ENCODE data around the gene MAB21L4. TPM values are rescaled to one million over a fixed set of nuclear protein-coding genes. Genes with fewer than 3 reads are reported as not detected.
A peak's percentile ranks its signal among the peaks of the same experiment; 100 is the strongest.

The MAB21L4 gene
- total RNA-seq, 1 experiment from 2014 or later = not detected

DNA sequence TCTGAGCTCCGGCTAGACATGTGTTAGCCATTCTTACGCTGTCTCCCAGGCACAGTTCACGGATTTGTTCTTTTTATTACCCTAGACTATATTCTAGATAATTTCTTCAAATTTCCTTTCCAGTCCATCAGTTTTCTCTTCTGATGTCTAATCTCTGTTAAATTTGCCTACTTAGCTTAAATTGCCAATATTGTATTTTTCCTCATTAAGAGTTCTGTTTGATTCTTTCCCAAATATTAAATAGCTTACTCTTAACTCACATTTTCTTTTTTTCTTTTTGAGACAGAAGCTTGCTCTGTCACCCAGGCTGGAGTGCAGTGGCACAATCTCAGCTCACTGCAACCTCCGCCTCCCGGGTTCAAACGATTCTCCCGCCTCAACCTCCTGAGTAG lies 31.4 kb upstream of the MAB21L4 start:
- no peaks in the 10 kb centered on the region for H3K9me3 ChIP-seq
- H3K27me3 ChIP-seq = no peaks in the 10 kb centered on the region
- H3K36me3 ChIP-seq = no peaks in the 10 kb centered on the region
- DNase-seq = no peak
- H3K4me3 ChIP-seq = no peak overlapping the region

- Histone ChIP-seq H3K4me3 (no peak overlapping the region), H3K27me3 (no peaks in the 10 kb centered on the region), H3K9me3 (no peaks in the 10 kb centered on the region), H3K36me3 (no peaks in the 10 kb centered on the region)
- no peak for DNase-seq
These were observed 30.8 kb upstream of the MAB21L4 start for GRCh38 chr2:240926516-240927389.

- Histone ChIP-seq H3K4me3 (no peak overlapping the region), H3K27me3 (no peaks in the 10 kb centered on the region), H3K9me3 (no peaks in the 10 kb centered on the region), H3K36me3 (no peaks in the 10 kb centered on the region)
- no peak for DNase-seq
These were observed 29.9 kb upstream of the MAB21L4 start for GRCh38 chr2:240925568-240926515.

DNA sequence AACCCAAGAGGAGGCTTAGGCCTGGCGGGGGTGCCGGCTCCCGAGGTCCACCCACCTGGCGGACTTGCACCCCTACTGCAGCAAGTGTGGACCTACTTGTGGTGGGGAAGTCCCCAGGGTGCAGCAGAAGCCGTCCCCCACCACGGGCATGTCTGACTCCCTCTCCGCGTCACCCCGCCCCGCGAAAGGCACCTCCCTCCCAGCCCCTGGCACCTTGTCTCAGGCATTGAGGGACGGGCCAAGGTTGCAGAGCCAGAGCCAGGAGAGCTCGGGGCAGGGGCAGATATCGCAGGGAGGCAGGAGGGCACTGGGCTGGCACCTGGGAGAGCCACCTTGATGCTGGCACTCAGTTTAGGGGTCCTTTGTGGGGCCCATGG lies 29.2 kb upstream of the MAB21L4 start:
- Histone ChIP-seq H3K27me3 (no peaks in the 10 kb centered on the region), H3K36me3 (no peaks in the 10 kb centered on the region), H3K4me3 (no peak overlapping the region), H3K9me3 (no peaks in the 10 kb centered on the region)
- DNase-seq = no peak

DNA sequence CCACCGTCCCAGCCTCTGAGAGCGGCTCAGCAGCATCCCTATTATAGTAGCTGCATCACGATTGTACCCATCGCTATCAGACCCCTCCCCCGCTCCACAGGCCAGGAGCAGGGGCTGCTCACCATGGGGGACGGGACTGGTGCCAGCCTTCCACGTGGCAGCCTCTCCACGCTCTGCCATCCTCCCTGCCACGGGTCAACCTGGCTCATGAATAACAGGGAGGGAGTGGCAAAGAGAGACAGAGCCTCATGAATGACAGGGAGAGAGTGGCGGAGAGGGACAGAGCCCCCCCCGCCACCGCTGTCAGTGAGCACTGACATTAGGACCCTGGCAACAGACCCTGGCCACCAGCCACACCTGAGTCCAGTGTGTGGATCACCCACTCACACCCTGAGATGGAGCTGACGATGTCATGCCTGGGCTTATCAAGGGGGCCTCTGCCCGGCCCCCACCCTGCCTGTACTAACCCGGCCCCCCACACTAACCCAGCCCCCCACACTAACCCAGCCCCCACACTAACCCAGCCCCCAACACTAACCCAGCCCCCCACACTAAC lies 27.1 kb upstream of the MAB21L4 start:
- no peaks in the 10 kb centered on the region for H3K9me3 ChIP-seq
- DNase-seq = peak; percentile 49
- no peaks in the 10 kb centered on the region for H3K36me3 ChIP-seq
- no peaks in the 10 kb centered on the region for H3K27me3 ChIP-seq
- no peak overlapping the region for H3K4me3 ChIP-seq

DNA sequence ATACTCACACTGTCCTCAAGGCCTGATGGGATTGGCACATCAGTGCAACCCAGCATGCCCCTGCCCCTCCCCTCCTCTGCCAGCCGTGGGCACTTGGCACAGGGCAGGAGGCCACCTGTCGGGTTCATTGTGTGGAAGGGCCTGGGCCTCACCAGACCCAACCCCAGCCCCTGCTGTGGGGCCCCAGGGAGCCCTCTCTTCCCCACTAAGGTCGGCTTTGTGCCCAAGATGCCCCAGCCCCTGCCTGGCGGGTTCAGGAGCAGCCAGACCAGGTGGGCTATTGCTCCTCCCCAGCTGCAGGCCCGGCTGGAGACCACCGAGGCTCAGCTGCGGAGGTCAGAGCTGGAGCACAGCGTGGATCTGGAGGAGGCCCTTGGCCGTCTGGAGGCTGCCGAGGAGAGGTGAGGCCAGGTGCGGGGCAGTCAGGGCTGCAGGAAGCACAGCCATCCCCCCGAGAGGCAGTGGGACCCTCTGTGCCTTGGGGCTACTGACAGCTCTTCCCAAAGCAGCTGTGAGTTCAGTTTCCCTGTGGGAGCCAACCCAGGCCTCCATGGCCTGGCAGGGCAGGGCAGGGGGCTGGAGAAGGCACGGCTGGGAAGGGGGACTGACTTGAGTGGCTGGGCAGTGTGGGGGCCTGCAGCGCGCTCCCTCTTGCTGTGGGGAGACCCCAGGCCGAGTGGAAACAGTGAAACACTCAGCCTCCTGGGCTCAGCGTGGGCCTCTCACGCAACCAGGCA lies 26.5 kb upstream of the MAB21L4 start:
- DNase-seq = peak; percentile 63
- H3K4me3 ChIP-seq = no peak overlapping the region

DNA sequence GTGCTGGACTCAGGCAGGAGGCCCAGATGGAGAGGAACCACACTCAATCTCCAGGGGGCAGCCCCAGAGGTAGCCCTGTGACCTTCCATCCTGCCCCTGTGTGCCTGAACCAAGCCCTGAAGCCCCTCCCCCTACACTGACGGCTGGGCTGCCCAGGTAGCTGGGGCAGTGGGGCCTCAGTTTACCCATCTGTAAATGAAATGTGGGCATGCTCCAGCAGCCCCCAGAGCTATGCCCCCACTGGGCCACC lies 26.0 kb upstream of the MAB21L4 start:
- no peaks in the 10 kb centered on the region for H3K9me3 ChIP-seq
- DNase-seq = no peak
- no peak overlapping the region for H3K4me3 ChIP-seq
- H3K27me3 ChIP-seq = no peaks in the 10 kb centered on the region
- no peaks in the 10 kb centered on the region for H3K36me3 ChIP-seq

More for the DNA sequence above, 26.5 kb upstream of the MAB21L4 start:
- Histone ChIP-seq H3K27me3 (no peaks in the 10 kb centered on the region), H3K9me3 (no peaks in the 10 kb centered on the region), H3K36me3 (no peaks in the 10 kb centered on the region)

- H3K4me3 ChIP-seq = no peak overlapping the region
- no peaks in the 10 kb centered on the region for H3K27me3 ChIP-seq
- no peaks in the 10 kb centered on the region for H3K36me3 ChIP-seq
These were observed 25.5 kb upstream of the MAB21L4 start for GRCh38 chr2:240921311-240921994.

GRCh38 chr2:240920783-240921231 lies 24.9 kb upstream of the MAB21L4 start:
- Histone ChIP-seq H3K27me3 (no peaks in the 10 kb centered on the region), H3K36me3 (no peaks in the 10 kb centered on the region), H3K4me3 (no peak overlapping the region), H3K9me3 (no peaks in the 10 kb centered on the region)
- DNase-seq = no peak

More at GRCh38 chr2:240921311-240921994, 25.5 kb upstream of the MAB21L4 start:
- DNase-seq = peak; percentile 93
- H3K9me3 ChIP-seq = no peaks in the 10 kb centered on the region

GRCh38 chr2:240919786-240920782 lies 24.1 kb upstream of the MAB21L4 start:
- no peak for DNase-seq
- no peaks in the 10 kb centered on the region for H3K9me3 ChIP-seq
- H3K36me3 ChIP-seq = no peaks in the 10 kb centered on the region
- no peak overlapping the region for H3K4me3 ChIP-seq
- no peaks in the 10 kb centered on the region for H3K27me3 ChIP-seq

DNA sequence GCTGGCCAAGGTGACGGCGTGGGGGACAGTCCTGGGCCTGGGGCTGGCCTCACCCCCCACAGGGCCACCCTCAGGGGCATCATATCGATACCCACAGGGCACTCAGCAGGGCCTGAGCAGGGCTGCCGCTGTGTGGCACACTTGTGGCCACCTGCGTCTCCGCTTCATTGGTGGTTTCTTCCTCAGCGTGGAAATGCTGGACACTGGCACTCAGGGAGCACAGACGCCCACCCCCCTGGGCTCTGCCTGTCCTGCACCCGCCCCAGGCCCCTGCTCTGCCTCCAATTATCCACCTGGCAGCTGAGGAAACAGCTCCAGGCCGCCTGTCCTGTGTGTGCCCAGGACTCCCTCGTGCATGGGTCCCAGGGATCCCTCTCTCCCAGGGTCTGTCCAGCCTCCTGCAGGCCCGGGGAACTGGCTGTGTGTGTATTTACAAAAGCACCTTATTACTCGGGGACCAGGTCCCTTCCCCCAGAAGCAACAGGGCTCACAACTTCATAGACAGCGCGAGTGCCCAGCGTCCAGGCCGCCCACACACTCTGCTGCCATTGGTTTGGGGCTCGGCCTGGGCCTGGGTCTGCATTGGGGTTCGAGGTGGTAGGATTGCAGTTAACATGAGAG lies 23.3 kb upstream of the MAB21L4 start:
- Histone ChIP-seq H3K27me3 (no peaks in the 10 kb centered on the region), H3K9me3 (no peaks in the 10 kb centered on the region), H3K4me3 (no peak overlapping the region), H3K36me3 (no peaks in the 10 kb centered on the region)
- DNase-seq = no peak

DNA sequence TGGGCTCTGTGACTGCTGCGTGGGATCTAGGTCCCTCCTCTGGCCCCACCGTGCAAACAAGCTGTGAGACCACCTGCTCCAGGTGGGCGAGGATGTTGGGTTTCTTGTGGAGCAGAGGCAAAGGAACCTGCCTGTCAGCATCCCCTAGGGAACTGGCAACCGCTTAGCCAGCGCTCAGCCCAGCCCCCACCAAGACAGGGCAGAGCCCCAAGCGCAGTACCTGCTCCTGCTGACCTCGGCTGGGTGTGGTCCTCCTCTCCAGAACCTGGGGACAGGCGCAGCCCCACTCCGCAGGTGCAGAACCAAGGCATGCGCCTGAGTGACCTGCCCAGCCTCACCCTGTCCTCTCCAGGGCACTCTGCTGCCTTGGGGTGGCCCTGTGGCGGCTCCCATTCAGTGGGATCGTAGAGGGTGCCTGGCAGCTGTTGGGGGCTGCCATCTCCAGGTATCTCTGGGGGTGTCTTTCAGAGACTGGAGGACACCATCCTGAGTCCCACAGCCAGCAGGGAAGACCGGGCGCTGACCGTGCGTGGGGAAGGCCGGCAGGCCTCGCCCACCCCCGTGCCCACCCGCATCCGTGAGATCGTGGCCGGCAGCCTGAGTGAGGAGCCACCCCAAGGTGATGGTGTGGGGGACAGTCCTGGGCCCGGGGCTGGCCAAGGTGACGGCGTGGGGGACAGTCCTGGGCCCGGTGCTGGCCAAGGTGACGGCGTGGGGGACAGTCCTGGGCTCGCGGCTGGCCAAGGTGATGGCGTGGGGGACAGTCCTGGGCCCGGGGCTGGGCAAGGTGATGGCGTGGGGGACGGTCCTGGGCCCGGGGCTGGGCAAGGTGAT lies 22.5 kb upstream of the MAB21L4 start:
- Histone ChIP-seq H3K36me3 (no peaks in the 10 kb centered on the region), H3K27me3 (no peaks in the 10 kb centered on the region), H3K9me3 (no peaks in the 10 kb centered on the region), H3K4me3 (no peak overlapping the region)
- DNase-seq = no peak

DNA sequence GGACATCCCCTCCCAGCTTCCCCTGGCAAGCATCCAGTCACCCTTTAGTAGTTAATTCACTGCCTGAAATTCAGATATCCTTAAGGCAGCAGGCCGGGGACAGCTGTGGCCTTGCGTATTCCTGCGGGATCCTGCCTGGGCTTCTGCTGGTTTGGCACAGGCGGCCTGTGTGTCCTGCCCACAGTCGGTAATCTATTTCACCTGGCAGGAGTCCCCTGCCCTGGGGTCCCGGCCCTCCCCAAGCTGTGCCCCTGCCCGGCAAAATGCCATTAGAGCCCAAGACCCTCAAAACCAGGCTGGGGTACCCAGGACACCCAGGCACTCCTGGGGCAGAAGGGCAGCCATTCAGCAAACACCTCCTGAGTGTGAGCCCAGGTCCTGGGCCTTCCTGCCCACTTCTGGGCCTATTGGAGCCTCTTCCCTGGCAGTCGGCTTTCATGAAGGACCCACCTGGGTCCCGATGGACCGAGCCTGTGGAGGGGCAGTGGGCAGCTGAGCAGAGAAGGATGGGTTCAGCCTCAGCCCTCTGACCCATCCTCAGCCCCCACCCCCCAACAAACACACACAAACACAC lies 21.8 kb upstream of the MAB21L4 start:
- DNase-seq = no peak
- no peaks in the 10 kb centered on the region for H3K27me3 ChIP-seq
- no peaks in the 10 kb centered on the region for H3K36me3 ChIP-seq
- H3K9me3 ChIP-seq = no peaks in the 10 kb centered on the region
- H3K4me3 ChIP-seq = no peak overlapping the region

Data from MG63 (cell line).